ENCODE data around the gene ZBTB7C.

ZBTB7C gene

GRCh38 chr18:48045744-48046143, 363.4 kb downstream of the ZBTB7C start:
- DNase-seq, result no peak

- no peak for DNase-seq
Observed at GRCh38 chr18:48044944-48045343, 364.2 kb downstream of the ZBTB7C start.

- DNase-seq, result no peak
Observed at GRCh38 chr18:48043166-48043565, 366.0 kb downstream of the ZBTB7C start.

- no peak for DNase-seq
Observed at GRCh38 chr18:48042431-48042830, 366.8 kb downstream of the ZBTB7C start.

- DNase-seq, result no peak
Observed at GRCh38 chr18:48040457-48041110, 368.6 kb downstream of the ZBTB7C start.

- DNase-seq, result no peak
Observed at GRCh38 chr18:48039769-48040215, 369.4 kb downstream of the ZBTB7C start.

- DNase-seq, result no peak
Observed at GRCh38 chr18:48038636-48039035, 370.5 kb downstream of the ZBTB7C start.

- no peak for DNase-seq
Observed at GRCh38 chr18:48037481-48038271, 371.5 kb downstream of the ZBTB7C start.

- DNase-seq, result no peak
Observed at GRCh38 chr18:48036641-48037421, 372.4 kb downstream of the ZBTB7C start.

- DNase-seq, result no peak
Observed at GRCh38 chr18:48036226-48036625, 373.0 kb downstream of the ZBTB7C start.

GRCh38 chr18:48035556-48035860, 373.7 kb downstream of the ZBTB7C start:
- DNase-seq, result no peak

- DNase-seq, result no peak
Observed at GRCh38 chr18:48034651-48035555, 374.3 kb downstream of the ZBTB7C start.

GRCh38 chr18:48033790-48034650, 375.2 kb downstream of the ZBTB7C start:
- DNase-seq, result no peak

GRCh38 chr18:48032876-48033789, 376.1 kb downstream of the ZBTB7C start:
- no peak for DNase-seq

- DNase-seq, result no peak
Observed at GRCh38 chr18:48031641-48032040, 377.5 kb downstream of the ZBTB7C start.

- peak; percentile 27 for DNase-seq
Observed at GRCh38 chr18:48030616-48031480, 378.3 kb downstream of the ZBTB7C start.

GRCh38 chr18:48029296-48029986, 379.7 kb downstream of the ZBTB7C start:
- no peak for DNase-seq

- DNase-seq, result no peak
Observed at GRCh38 chr18:48028696-48029095, 380.5 kb downstream of the ZBTB7C start.

GRCh38 chr18:48028081-48028480, 381.1 kb downstream of the ZBTB7C start:
- DNase-seq, result no peak
